ENCODE measurements around the gene LPCAT4. TPM values are rescaled to one million over a fixed set of nuclear protein-coding genes. Genes with fewer than 3 reads are reported as not detected.
"Not testable (repeated sequence)": the region's sequence is repeated elsewhere in the genome, so short reads cannot be mapped to it uniquely, and the experiment has no call there.

The LPCAT4 gene
- total and polyA plus RNA-seq, 4 donors: 12.7 to 30.3 (median 20.2) TPM

- Histone ChIP-seq H3K4me3 (no peak overlapping the region), H3K9me3 (ENCODE audit: control insufficient read depth in 4 of 4, insufficient read depth in 3 of 4, low read length in 3 of 4) (no peaks in the 10 kb centered on the region), H3K4me1 (ENCODE audit: control insufficient read depth in 5 of 5, insufficient read depth in 5 of 5, low read length in 5 of 5) (no peaks in the 10 kb centered on the region), H3K27me3 (ENCODE audit: control insufficient read depth in 3 of 3, insufficient read depth in 3 of 3, low read length in 2 of 3) (no peaks in the 10 kb centered on the region), H3K27ac (ENCODE audit: low read depth in 1 of 2, low read length in 1 of 2) (no peak overlapping the region), H3K9ac (ENCODE audit: insufficient read depth in 1 of 2, low read length in 2 of 2) (no peak overlapping the region), H3K36me3 (ENCODE audit: control insufficient read depth in 4 of 4, insufficient read depth in 4 of 4, low read length in 4 of 4) (peaks cover 5 to 24% (median 8%) of the 10 kb centered on the region in 4 donors)
- ATAC-seq (ENCODE audit: insufficient read depth, low FRiP score) (no peak), DNase-seq (no peak)
- no peak for TF ChIP-seq CTCF (IDR thresholded peaks at IDR 0.05; ENCODE audit: control extremely low read depth, extremely low read depth)
- WGBS, 2 donors: 86 to 91% methylated on average over 1 of the region's 1 CpG
Measured at GRCh38 chr15:34357653-34358052, 9.3 kb downstream of the LPCAT4 start.

- Histone ChIP-seq H3K9ac (ENCODE audit: insufficient read depth in 1 of 2, low read length in 2 of 2) (no peak overlapping the region), H3K4me3 (no peak overlapping the region), H3K4me1 (ENCODE audit: control insufficient read depth in 5 of 5, insufficient read depth in 5 of 5, low read length in 5 of 5) (no peaks in the 10 kb centered on the region), H3K27ac (ENCODE audit: low read depth in 1 of 2, low read length in 1 of 2) (no peak overlapping the region), H3K27me3 (ENCODE audit: control insufficient read depth in 3 of 3, insufficient read depth in 3 of 3, low read length in 2 of 3) (no peaks in the 10 kb centered on the region), H3K9me3 (ENCODE audit: control insufficient read depth in 4 of 4, insufficient read depth in 3 of 4, low read length in 3 of 4) (peaks cover 0 to 2% (median 0%) of the 10 kb centered on the region in 4 donors), H3K36me3 (ENCODE audit: control insufficient read depth in 4 of 4, insufficient read depth in 4 of 4, low read length in 4 of 4) (peaks cover under 1 to 20% (median 8%) of the 10 kb centered on the region in 4 donors)
- TF ChIP-seq CTCF (IDR thresholded peaks at IDR 0.05; ENCODE audit: control extremely low read depth, extremely low read depth): no peak
- DNase-seq (no peak), ATAC-seq (ENCODE audit: insufficient read depth, low FRiP score) (no peak)
- WGBS, 2 donors: 88% methylated on average over 9 of the region's 9 CpGs
Measured at GRCh38 chr15:34355241-34355640, 11.8 kb downstream of the LPCAT4 start.

GRCh38 chr15:34354286-34354685 is 12.7 kb downstream of the LPCAT4 start:
- TF ChIP-seq CTCF (IDR thresholded peaks at IDR 0.05; ENCODE audit: control extremely low read depth, extremely low read depth): no peak
- DNase-seq: no peak
- Histone ChIP-seq H3K27me3 (ENCODE audit: control insufficient read depth in 3 of 3, insufficient read depth in 3 of 3, low read length in 2 of 3) (no peaks in the 10 kb centered on the region), H3K9me3 (ENCODE audit: control insufficient read depth in 4 of 4, insufficient read depth in 3 of 4, low read length in 3 of 4) (peaks cover 0 to 2% (median 0%) of the 10 kb centered on the region in 4 donors), H3K4me1 (ENCODE audit: control insufficient read depth in 5 of 5, insufficient read depth in 5 of 5, low read length in 5 of 5) (no peaks in the 10 kb centered on the region), H3K27ac (ENCODE audit: low read depth in 1 of 2, low read length in 1 of 2) (no peak overlapping the region), H3K4me3 (no peak overlapping the region), H3K36me3 (ENCODE audit: control insufficient read depth in 4 of 4, insufficient read depth in 4 of 4, low read length in 4 of 4) (peaks cover 0 to 20% (median 4%) of the 10 kb centered on the region in 4 donors), H3K9ac (ENCODE audit: insufficient read depth in 1 of 2, low read length in 2 of 2) (no peak overlapping the region)
- no peak for ATAC-seq (ENCODE audit: insufficient read depth, low FRiP score)
- 88 to 93% methylated on average over 7 of the region's 7 CpGs for WGBS, 2 donors

- ATAC-seq (ENCODE audit: insufficient read depth, low FRiP score) (no peak), DNase-seq (no peak)
- Histone ChIP-seq H3K36me3 (ENCODE audit: control insufficient read depth in 4 of 4, insufficient read depth in 4 of 4, low read length in 4 of 4) (peaks cover 0 to 17% (median 3%) of the 10 kb centered on the region in 4 donors), H3K27me3 (ENCODE audit: control insufficient read depth in 3 of 3, insufficient read depth in 3 of 3, low read length in 2 of 3) (no peaks in the 10 kb centered on the region), H3K4me3 (no peak overlapping the region), H3K9ac (ENCODE audit: insufficient read depth in 1 of 2, low read length in 2 of 2) (no peak overlapping the region), H3K4me1 (ENCODE audit: control insufficient read depth in 5 of 5, insufficient read depth in 5 of 5, low read length in 5 of 5) (no peaks in the 10 kb centered on the region), H3K9me3 (ENCODE audit: control insufficient read depth in 4 of 4, insufficient read depth in 3 of 4, low read length in 3 of 4) (peaks cover 0 to 2% (median 0%) of the 10 kb centered on the region in 4 donors), H3K27ac (ENCODE audit: low read depth in 1 of 2, low read length in 1 of 2) (no peak overlapping the region)
- 81 to 89% methylated on average over 2 of the region's 2 CpGs for WGBS, 2 donors
- no peak for TF ChIP-seq CTCF (IDR thresholded peaks at IDR 0.05; ENCODE audit: control extremely low read depth, extremely low read depth)
Measured at GRCh38 chr15:34353627-34354026, 13.4 kb downstream of the LPCAT4 start.

- not testable (repeated sequence) for H3K4me3 ChIP-seq; H3K27ac ChIP-seq (ENCODE audit: low read depth in 1 of 2, low read length in 1 of 2); DNase-seq; H3K9ac ChIP-seq (ENCODE audit: insufficient read depth in 1 of 2, low read length in 2 of 2); ATAC-seq (ENCODE audit: insufficient read depth, low FRiP score); H3K9me3 ChIP-seq (ENCODE audit: control insufficient read depth in 4 of 4, insufficient read depth in 3 of 4, low read length in 3 of 4); H3K4me1 ChIP-seq (ENCODE audit: control insufficient read depth in 5 of 5, insufficient read depth in 5 of 5, low read length in 5 of 5); H3K27me3 ChIP-seq (ENCODE audit: control insufficient read depth in 3 of 3, insufficient read depth in 3 of 3, low read length in 2 of 3)
- H3K36me3 ChIP-seq (ENCODE audit: control insufficient read depth in 4 of 4, insufficient read depth in 4 of 4, low read length in 4 of 4): peaks cover 0 to 17% (median 1%) of the 10 kb centered on the region in 4 donors
- 92 to 96% methylated on average over 12 of the region's 12 CpGs for WGBS, 2 donors
Measured at GRCh38 chr15:34352996-34353395, 14.0 kb downstream of the LPCAT4 start.

Measured in lung (tissue), 12 donors.